DLD1 (cell line): Measurements from ENCODE around the gene GHITM.

Experiments used
- in situ Hi-C: cut with HindIII; loops from 2 replicates; pipeline ENCODE4 v1.10.0; 2017; ENCODE audit warnings: low sequenced_read_pairs

The GHITM gene

DNA sequence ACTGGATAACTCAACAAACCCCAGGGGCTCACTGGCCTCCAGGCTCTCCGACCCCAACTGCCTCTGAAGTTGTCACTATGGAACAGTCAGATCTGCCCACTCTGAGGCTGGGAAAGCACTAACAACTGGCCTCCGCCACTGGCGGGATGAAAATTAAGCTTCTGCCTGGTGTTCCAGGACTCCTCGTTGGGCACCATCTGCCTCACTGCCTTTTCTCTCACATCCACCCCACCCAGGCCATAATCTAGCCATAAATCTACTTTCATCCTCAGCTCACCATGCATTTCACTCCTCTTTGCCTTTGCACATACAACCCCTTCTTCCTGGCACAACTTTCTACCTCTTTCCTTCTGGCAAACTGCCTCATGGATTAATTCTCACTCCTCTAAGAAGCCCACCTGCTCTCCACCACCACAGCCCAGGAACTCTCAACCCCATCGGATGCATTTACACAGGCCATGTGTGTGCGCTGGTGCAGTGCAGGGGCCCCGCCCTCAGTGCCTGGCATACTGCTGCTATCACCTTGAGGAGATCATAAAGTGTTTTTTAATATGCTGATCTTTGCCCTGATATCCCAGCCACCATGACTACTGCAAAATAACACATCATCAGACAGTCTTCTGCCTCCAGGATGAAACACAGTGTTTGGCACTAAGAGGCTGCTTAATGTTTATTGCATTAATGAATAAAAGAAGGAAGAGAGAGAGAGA is 59.1 kb downstream of the GHITM start:
- in situ Hi-C loops = no loop called here

DNA sequence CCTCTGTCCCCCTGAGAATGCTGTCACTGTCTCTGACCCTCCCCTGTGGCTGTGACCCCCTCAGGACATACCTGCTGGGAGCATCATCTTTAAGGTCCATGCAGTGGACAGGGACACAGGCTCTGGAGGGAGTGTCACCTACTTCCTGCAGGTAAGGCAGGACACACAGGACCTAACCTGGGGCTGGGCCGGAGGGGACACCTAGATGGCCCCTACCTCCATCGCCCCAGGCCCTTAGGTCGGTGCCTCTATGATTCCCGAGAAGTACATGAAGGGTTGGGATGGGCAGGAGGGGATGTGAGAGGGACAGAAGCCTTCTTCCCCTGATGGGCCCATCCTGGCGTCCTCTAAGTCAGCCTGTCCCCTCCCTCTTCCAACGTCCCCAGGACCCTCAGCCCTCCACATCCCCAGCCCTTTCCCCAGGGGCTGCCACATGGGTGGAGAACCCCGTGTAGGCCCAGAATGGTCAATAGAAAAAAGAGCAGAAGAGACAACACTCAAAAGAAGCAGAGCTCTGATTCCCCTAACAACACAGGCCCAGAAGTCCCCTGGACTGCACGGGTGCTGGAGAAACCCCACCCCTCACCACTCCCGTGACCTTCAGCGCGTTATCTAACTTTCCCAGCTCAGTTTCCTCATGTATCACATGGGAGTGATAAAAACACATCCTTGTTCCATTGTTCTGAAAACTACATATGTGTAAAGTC is 61.4 kb downstream of the GHITM start:
- in situ Hi-C loops = no loop called here

- in situ Hi-C loops = no loop called here
Measured at GRCh38 chr10:84201244-84201606, 61.9 kb downstream of the GHITM start.

DNA sequence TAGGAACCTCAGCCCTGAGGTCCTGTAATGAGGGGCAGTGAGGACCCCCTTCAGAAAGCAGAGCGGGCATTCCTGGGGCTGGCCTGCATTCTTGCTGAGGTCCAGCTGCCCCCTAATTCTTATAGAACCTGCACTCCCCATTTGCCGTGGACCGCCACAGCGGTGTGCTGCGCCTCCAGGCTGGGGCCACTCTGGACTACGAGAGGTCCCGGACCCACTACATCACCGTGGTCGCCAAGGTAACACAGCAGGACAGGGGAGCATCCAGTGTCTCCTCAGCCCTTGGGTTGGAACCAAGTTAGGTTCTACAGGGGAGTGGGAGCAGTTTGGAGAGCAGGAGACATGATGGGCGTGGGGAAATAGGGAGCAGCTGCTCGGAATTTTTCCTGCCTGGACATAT is 62.4 kb downstream of the GHITM start:
- in situ Hi-C loops = no loop called here

DNA sequence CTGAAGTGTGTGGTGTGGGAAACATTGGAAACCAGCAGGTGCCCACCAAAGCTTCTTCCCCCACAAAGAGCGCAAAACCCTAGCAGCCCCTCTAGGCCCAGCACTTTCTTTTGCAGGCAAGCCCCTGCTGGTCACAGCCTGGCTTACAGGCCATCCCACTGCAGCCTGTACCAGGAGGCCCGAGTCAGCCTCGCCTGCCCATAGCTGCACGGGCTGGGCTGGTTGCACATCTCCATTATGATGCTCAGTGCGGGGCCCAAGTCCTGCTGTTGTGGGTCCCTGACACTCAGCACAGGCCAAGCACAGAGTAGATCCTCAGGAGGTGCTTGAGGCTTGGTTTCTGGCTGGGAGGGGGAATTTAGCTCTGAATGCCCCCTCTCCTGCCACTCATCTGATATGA is 63.0 kb downstream of the GHITM start:
- in situ Hi-C loops = no loop called here
